LNCaP clone FGC (cell line): ENCODE data around the gene HDC.

Source experiments
- DNase-seq: peaks from one replicate; pipeline ENCODE4 v3.0.0-alpha.2; 2011; ENCODE audit warnings: low read depth
- H3K4me3 ChIP-seq: 2 replicates; pipeline ENCODE4 v1.5.1; 2011; ENCODE audit warnings: mild to moderate bottlenecking, low read depth, low read length, control low read depth
- CTCF ChIP-seq: IDR thresholded peaks from 2 replicates; pipeline ENCODE4 v1.5.1; 2012; ENCODE audit warnings: mild to moderate bottlenecking; ENCODE audit not compliant: control insufficient read depth, insufficient read depth; ENCODE audit errors: extremely low read depth

The HDC gene

DNA sequence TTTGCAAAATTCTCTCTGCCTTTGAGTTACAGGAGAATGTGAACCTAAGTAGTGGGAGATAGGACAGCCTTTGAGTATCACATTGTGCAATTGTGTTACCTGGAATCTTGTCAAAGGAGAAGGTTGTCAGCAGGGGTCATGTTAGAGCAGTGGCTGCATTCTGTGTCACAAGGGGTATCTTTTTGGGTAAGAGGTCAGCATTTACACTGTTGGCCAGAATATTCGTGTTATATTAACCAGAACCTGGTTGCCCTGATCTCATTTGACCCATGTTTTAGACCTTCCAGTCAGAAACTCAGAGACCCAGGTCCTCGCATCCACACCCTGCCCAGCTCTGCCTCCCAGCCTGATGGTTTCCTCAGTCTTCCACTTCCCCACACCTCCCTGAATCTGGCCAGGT lies 27.3 kb downstream of the HDC start:
- H3K4me3 ChIP-seq: no peak overlapping the region
- no peak for DNase-seq
- no peak for TF ChIP-seq CTCF

- TF ChIP-seq CTCF: no peak
- no peak for DNase-seq
- H3K4me3 ChIP-seq: no peak overlapping the region
Observed at GRCh38 chr15:50236433-50236832, 29.1 kb downstream of the HDC start.

DNA sequence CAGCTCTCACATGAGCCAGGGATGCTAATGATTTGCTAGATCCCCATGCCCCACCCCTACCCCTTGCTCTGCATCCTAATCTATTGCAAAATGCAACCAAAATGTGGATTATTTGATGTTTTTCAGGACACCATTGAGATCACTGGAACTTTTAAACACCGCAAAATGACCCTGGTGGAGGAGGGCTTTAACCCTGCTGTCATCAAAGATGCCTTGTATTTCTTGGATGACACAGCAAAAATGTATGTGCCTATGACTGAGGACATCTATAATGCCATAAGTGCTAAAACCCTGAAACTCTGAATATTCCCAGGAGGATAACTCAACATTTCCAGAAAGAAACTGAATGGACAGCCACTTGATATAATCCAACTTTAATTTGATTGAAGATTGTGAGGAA lies 29.7 kb downstream of the HDC start:
- no peak overlapping the region for H3K4me3 ChIP-seq
- TF ChIP-seq CTCF: no peak
- no peak for DNase-seq

- H3K4me3 ChIP-seq: no peak overlapping the region
- TF ChIP-seq CTCF: no peak
- DNase-seq: no peak
Observed at GRCh38 chr15:50234764-50235163, 30.8 kb downstream of the HDC start.

DNA sequence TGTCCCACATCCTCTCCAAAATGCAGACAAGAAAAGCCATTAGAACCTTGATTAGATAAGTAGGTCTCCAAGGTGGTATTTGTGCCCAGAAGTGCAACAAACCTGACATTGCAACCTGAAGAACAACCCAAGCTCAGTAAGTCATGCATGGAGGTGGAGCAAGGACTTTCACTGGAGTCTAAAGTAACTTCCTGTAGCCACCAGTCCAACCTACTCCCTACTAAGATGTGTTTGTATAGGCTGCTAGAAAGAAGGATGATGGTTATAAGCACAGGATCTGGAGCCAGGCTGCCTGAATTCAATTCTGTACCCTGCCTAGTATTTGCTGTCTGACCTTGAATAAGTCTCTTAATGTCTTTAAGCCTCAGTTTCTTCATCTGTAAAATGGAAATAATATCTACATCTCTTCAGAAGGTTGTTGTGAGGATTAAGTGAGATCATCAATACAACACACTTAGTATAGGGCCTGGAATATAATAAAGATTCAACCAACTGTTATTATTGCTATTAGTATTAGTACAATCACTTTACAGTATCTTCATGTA lies 32.3 kb downstream of the HDC start:
- no peak for DNase-seq
- TF ChIP-seq CTCF: no peak
- no peak overlapping the region for H3K4me3 ChIP-seq

- H3K4me3 ChIP-seq: no peak overlapping the region
- DNase-seq: no peak
- TF ChIP-seq CTCF: no peak
Observed at GRCh38 chr15:50232791-50233190, 32.7 kb downstream of the HDC start.

GRCh38 chr15:50231761-50232160 lies 33.8 kb downstream of the HDC start:
- no peak for DNase-seq
- no peak for TF ChIP-seq CTCF
- H3K4me3 ChIP-seq: no peak overlapping the region
